SKM-1 treated with dmso at 0.1 percent for 144 hours (cell line): ENCODE results near the gene KLHL25.
"Not testable (repeated sequence)": the region's sequence is repeated elsewhere in the genome, so short reads cannot be mapped to it uniquely, and the experiment has no call there.

Experiments
- DNase-seq: peaks from one replicate; lab custom pipeline; 2025; ENCODE audit not compliant: unreplicated experiment; lab: John Stamatoyannopoulos, UW

KLHL25 gene

GRCh38 chr15:85805420-85805819 is 10.7 kb upstream of the KLHL25 start:
- no peak for DNase-seq

DNA sequence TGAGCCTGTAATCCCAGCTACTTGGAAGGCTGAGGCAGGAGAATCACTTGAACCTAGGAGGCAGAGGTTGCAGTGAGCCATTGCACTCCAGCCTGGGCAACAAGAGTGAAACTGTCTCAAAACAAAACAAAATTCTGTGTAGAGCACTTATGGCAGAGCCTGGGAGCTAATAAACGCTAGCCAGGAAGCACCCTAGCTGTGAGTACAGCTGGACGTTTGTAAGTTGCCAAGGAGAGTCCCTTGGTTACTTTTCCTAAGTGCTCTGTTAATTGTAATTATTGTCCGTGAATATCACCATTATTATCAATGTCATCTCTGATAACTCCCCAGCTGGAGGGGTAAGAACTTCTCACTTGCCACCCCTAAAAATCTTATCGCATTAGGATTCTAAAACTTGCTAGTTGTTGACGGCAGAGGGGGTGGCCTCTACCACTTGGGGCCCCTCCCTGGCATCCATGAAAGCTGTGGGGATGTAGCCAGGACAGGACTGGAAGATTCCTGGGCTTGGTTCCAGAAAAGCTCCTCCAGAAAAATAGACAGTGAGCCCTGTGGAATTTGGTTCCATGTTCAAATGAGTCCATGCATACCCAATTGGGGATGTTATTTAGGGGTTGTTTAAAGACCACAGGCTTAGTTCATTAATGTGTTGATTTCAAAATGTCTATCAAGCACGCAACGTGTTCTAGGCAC is 9.9 kb upstream of the KLHL25 start:
- DNase-seq, result no peak

DNA sequence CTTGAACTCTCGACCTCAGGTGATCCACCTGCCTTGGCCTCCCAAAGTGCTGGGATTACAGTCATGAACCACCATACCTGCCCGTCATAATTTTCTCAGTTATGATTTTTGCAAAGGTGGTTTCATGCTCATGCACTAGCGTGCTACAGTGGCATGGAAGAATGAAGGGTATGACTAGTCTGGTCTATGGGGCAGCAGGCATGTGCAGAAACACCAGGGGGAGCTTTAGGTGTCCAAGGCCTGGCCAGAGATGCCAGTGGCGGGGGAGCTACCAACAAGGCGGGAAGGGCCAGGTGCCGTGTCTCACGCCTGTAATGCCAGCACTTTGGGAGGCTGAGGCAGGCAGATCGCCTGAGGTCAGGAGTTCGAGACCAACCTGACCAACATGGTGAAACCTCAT is 7.9 kb upstream of the KLHL25 start:
- not testable (repeated sequence) for DNase-seq

GRCh38 chr15:85800478-85801123 is 5.9 kb upstream of the KLHL25 start:
- no peak for DNase-seq

DNA sequence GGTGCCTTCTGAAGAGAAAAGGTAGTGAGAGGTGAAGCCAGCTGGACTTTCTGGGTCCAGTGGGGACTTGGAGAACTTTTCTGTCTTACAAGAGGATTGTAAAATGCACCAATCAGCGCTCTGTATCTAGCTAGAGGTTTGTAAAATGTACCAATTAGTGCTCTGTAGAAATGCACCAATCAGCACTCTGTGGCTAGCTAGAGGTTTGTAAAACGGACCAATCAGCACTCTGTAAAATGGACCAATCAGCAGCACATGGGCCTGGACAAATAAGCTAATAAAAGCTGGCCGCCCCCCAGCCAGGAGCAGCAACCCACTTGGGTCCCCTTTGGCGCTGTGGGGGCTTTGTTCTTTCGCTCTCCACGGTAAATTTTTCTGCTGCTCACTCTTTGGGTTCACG is 1.6 kb upstream of the KLHL25 start:
- DNase-seq, result not testable (repeated sequence)

DNA sequence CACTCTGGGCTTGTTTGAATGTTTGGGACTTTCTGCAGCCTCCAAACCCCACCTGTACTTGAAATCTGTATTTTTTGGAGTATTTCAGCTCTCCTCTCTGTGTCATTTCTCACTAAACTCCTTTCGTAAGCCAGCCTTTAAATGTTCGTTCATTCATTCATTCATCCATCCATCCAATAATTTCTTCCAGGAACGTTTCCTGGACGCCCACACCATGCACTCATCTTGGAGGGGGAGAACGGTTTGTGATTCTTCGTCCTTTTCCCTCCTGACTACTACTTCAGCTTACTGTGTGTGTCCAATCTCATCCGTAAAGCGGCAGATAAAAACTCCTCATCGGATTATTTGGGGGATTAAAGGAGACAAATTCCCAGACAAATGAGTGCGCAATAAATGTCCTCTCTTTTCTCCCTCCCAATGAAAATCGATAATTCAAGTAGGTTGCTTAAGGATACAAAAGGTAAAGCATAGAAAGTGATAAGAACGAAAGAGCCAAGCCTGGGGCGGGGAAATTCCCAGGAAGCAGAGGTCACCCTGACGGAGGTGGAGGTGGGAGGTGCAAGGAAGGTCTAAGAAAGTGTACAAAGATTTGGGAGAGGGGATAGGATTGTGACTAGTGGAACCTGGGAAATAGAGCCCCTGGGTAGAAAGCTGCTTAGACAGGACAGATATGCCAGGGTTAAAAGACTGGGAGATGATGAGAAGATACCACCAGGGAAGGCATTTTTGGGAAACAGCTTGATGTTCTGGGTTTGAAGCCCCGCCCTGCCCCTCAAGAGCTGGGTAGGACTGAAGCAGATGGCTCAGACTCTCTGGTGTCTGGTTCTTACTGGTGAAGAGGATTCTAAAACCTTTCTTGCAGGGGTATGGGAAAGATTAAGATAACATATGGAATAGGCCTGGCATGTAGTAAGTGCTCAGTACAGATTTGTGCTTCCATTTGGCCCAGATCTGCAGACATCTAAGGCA is 896 bp upstream of the KLHL25 start:
- DNase-seq, result no peak

- DNase-seq, result no peak
Observed at GRCh38 chr15:85793641-85794597, 806 bp downstream of the KLHL25 start.

- DNase-seq, result no peak
Observed at GRCh38 chr15:85792912-85793590, 1.7 kb downstream of the KLHL25 start.

GRCh38 chr15:85792102-85792731 is 2.5 kb downstream of the KLHL25 start:
- DNase-seq, result no peak

- no peak for DNase-seq
Observed at GRCh38 chr15:85789496-85789875, 5.2 kb downstream of the KLHL25 start.

GRCh38 chr15:85788771-85789495 is 5.8 kb downstream of the KLHL25 start:
- DNase-seq, result no peak

GRCh38 chr15:85786781-85787114 is 8.0 kb downstream of the KLHL25 start:
- DNase-seq, result no peak

DNA sequence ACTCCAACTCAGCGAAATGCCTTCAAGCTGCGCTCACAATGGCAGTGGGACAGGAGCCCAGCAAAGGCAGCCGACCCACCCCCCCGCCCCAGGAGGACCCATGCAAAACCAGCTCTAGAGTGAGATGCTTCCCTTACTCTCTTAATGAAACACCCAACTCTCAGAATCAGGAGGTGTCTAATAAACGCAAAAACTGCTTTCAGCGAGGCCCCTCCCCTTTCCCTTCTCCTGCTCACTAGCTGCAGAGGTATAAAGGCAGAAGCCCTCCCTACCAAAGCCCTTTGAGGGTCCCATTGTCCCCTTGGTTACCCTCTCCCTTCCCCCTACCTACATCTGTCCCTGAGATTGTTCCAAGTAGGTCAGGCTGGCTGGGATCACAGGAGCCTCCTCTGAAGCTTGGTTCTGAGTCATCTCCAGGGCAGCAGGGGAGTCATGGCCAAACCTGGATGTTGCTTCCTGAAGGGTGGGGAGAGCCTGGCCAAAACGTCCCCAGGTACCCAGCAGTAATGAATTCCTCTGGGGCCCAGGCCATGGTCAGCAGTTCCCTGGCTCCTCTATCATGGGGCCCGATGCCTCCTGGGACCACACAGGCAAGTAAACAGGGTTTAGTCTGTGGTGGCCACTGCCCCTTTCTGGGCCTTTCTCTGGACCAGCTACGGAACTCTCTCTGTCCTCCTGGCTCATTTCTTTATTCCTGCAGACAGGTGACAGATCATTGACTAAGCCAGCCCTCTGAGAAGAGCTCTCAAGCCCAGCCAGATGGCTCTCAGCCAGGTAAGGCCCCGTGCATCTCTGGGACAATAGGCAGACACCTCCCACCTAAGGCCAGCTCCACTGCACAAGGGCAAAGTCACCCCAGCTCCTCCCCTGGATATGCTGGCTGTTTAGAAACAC is 8.6 kb downstream of the KLHL25 start:
- no peak for DNase-seq

DNA sequence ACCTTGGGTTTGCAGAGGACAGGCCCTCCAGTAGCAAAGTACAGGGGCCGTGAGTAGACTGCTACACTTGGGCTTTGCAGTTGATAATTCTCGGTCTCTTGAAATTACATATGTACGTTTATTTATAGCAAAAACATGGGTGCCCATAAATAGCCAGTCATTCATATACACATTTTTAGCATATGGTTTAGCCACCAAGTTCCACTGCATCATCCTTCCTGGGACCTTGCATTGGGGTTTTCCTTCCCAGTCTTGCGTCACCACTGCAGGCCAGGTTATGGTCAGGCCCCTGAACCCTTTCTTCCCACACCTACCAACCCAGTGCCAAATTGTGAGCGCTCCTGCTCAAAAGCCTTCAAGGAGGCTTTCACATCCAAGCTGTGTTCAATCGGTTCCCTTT is 12.7 kb downstream of the KLHL25 start:
- DNase-seq, result no peak

GRCh38 chr15:85781099-85781498 is 13.6 kb downstream of the KLHL25 start:
- no peak for DNase-seq

DNA sequence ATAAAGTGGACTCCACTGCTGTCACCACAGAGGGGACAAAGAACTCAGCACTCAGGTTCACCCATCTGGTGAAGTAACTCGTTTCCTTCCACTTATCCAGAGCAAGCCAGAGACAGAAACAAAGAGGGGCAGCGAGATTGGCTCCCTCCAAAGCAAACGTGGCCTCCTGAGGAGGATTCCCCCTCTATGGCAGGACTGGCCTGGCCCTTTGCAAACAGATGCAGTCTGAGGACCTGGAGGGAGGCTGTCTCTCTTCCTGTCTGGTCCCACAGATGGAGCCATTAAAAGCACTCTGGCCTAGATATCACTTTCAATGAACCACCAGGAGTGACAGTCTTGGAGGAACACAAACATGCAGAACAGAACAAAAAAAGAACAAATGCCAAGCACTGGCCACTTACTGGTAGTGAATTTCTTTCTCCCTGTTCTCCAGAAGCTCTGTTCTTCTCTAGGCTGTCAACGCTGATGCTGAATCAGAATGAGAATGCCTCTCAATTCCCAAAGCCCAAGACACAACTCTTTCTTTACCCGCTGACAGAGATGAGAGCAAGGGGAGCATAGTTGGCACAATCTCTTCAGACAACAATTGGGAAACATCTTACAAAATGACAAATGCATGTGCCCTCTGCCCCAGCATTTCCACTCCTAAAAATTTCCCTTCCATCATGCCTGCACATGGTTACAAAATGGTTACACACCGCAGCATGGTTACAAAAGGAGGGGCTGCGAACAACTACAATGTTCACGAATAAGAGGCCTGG is 14.3 kb downstream of the KLHL25 start:
- DNase-seq, result no peak

DNA sequence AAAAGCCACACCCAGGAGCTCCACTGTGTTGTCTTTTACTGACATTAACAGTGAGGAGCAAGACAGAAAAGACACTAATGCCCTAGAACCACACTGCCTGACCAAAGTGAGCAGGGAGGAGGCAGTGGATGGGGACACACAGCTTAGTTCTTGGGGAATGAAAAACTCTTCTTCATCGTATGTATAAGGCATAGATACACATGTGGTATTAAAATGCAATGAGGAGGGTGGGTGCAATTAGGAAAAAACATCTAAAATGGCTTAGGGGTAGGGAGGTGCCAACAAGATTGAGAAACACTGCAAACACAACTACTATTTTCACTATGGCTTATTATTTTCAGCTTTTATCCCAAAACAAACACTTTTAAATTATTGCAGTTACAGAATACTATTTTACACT is 15.5 kb downstream of the KLHL25 start:
- no peak for DNase-seq
